T-helper 9 cell (primary cell): Measurements from ENCODE around the gene GLI2.

Experiments used
- DNase-seq: peaks from one replicate; pipeline ENCODE4 v3.0.0-alpha.2; 2020

GLI2 gene

GRCh38 chr2:120738786-120739437 is 3.2 kb downstream of the GLI2 start:
- no peak for DNase-seq

GRCh38 chr2:120739438-120740090 is 3.9 kb downstream of the GLI2 start:
- DNase-seq = no peak

DNA sequence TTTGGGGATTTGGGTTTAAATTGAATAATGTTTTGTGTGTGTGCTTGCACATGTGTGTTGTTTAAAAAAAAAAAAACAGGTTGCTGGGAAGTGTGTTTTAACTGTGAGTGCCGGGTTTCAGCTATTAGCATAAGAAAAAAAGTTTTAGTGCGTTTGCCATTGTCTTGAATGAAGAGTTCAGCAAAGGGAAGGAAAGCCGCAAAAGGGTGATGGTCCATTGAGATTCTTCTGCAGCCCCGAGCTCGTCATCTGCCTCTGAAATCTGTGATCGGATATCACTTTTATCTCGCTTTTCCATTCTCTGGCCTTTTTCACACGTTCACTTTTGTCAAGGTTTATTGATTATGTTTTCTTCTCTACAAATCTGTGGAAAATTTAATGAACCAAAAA is 4.7 kb downstream of the GLI2 start:
- DNase-seq = no peak

GRCh38 chr2:120740765-120741524 is 5.3 kb downstream of the GLI2 start:
- DNase-seq = no peak

- no peak for DNase-seq
Measured at GRCh38 chr2:120741571-120742561, 6.2 kb downstream of the GLI2 start.

GRCh38 chr2:120743657-120744056 is 8.0 kb downstream of the GLI2 start:
- no peak for DNase-seq

DNA sequence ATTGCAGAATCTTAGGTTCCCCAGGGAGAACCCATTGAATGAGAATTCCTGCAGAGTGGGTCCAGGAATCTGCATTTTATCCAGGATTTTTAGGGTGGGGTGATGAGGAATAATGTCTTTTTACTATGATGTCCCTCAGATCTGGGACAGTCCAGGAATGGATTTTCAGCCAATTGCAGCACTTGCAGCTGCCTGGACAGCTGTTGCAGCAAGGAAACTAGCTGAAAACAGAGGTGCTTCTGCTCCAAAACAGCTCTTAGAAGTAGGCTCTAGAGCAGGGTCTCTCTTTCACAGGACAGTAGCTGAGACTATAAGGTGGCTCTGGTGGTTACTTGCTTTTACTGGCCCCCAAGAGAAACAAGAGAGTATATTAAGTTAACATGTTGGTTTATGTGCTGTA is 9.1 kb downstream of the GLI2 start:
- no peak for DNase-seq

DNA sequence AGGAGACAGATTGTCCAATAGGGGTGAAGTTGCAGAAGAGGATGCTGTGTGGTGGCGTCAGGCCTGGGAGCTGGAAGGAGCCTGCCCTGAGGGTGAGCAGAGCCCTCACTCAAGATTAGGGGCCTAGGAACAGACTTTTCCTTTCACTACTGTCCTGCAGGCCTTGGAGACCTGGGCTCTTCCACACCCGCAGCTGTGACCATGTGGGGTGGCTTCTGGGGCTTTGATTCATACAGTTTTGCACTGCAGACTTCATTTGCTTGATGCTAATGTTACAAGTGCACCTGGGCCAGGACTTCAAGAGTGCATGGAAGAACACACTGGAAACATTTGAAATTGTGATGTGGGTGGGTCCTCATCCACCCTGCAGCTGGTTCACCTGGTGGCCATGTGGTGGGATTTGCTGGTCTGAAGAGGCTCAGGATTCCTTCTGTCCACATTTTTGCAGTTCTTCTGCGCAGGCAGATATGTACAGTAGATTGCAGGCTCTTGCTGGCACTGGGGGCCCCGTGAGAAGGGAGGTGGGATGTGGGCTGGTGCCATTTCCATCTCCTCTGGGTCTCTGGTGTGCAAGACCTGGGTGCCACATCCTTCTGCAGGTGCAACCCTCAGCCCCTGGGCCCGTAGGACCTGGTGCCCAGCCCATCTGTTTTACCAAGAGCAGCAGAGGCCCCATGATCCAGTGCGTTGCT is 9.9 kb downstream of the GLI2 start:
- DNase-seq = no peak

DNA sequence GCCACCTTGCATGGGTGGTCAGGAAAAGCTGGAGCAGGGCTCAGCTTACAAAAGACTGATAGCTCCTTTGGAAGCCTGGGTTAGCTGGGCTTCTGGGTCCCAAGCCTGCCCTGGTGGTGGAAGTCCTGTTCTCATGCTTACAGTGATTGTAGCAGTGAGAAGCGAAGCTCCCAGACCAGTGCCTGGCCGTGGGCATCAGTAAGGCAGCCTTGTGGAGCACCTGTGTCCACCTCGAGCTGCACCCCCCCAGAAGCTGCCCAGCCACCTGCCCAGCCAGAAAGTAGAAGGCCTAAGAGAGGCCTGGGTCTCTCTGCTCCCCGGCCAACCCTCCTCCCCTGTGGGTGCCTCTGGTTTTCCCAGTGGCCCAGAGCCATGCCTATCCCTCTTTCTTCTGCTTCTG is 10.5 kb downstream of the GLI2 start:
- DNase-seq = no peak

GRCh38 chr2:120747281-120747680 is 11.6 kb downstream of the GLI2 start:
- DNase-seq = no peak

GRCh38 chr2:120747706-120748105 is 12.0 kb downstream of the GLI2 start:
- no peak for DNase-seq

DNA sequence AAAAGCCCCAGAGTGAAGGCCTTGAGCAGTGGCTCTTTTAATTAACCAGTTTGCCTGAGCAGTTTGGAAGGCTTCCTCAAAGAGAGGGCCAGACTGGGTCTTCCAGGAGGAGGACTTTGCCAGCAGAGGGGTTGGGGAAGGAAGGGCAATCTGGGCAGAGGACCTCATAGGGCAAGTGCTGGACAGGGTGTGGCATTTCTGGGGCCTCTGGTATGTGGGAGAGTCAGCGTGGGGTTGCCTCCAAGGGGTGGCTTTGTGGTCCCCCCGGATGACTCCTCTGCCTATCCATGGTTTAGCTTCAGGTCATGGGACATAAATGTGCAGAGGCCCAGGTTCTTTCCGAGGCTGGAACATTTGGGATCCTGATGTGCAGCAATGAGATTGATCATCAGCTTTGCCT is 12.6 kb downstream of the GLI2 start:
- no peak for DNase-seq

GRCh38 chr2:120748741-120749140 is 13.1 kb downstream of the GLI2 start:
- no peak for DNase-seq

GRCh38 chr2:120749506-120750431 is 14.1 kb downstream of the GLI2 start:
- no peak for DNase-seq

DNA sequence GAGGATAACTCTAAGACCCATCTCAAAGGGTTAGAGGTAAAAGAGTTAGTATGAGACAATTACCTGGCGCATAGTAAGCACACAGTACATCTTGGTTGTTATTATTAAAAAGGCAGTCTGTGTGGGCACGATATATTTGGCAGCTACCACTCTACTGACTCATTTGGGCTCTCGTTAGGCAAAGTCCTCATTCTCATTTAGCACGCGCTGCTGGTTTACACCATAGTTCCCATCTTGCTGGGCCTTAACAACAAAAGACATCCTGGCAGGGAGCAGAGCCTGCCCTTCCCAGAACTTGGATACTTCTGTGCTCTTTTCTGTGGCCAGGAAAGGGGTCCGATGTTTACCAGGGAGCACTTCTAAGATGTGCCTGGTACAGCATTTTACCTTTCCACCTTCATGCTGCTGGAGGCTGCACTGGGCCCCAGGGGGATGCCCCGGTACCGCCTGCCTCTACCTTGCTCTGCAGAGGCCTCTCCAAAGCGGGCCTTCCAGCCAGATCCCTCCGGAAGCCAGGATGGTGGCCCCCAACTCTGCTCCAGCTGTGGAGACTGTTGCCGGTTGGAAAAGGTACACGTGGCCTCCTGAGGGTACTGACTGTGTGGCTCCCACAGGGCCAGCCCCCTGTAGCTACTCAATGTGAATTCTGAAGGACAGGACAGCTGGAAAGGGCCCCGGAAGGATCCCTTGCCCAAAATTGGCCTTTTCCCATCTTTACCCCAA is 15.0 kb downstream of the GLI2 start:
- DNase-seq = no peak

- DNase-seq = no peak
Measured at GRCh38 chr2:120751553-120751952, 15.9 kb downstream of the GLI2 start.

DNA sequence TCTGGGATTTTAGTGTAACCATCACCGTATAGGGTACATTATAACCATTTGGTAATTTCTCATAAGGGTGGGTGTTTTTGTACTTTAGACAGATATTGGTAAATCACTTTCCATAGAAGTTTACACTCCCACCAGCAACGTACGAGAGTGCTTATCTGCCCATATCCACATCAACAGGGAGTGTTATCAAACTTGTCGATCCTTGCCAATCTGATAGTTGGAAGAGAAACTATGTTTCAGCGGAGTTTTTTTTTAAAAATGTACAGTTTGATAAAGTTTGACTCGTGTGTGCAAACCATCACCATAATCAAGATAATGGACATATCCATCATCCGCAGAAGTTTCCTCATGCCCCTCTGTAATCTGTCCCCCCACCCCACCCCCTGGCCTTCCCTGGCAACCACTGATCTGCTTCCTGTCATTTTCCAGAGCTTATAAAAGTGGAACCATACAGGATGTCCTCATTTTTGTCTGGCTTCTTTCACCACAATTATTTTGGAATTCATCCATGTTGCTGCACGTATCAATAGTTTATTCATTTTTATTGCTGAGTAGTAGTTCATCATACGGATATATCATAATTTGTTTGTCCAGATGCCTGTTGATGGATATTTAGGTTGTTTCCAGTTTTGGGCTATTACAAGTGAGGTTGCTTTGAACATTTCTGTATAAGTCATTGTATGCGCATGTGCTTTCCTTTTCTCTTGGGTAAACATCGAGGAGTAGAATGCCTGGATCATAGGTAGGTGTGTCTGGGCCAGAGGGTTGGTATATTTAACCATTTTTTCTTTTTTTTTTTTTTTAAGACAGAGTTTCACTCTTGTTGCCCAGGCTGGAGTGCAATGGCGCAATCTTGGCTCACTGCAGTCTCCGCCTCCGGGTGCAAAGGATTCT is 18.6 kb downstream of the GLI2 start:
- DNase-seq = no peak

GRCh38 chr2:120758181-120759144 is 22.8 kb downstream of the GLI2 start:
- no peak for DNase-seq
